NCI-H2227 treated with DMSO at 0.1 percent for 48 hours (cell line): ENCODE measurements around the gene ACTR3.
A peak's percentile ranks its signal among the peaks of the same experiment; 100 is the strongest.

Source experiments
- DNase-seq: peaks from one replicate; lab custom pipeline; 2025; lab: John Stamatoyannopoulos, UW

ACTR3 gene

DNA sequence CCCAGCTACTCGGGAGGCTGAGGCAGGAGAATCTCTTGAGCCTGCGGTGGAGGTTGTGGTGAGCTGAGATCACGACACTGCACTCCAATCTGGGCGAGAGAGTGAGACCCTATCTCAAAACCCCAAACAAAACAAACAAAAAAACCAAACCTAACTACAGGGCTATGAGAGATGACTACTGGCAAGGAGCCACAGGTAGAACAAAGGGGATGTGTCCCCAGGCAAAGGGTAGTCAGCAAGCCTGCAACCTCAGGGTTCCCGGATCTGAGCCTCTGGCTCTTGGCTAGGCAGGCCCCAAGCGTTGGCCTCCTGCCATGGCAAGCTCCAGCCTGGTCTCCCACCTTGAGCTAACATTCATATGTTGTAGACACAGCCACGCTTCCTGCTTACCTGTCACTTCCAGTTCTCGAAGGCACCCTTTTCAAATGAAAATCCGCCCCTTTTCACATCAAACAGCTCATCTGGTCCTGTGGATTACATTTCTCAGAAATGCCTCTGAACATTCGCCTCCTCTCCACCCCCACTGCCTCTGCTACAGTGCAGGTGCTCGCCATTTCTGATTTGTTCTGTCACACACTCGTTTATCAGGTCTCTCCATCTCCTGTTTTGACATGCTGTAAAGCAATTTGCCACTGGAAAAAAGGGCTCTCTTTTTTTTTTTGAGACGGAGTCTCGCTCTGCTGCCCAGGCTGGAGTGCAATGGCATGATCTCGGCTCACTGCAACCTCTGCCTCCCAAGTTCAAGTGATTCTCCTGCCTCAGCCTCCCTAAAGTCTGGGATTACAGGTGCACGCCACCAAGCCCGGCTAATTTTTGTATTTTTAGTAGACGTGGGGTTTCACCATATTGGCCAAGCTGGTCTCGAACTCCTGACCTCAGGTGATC is 13.1 kb upstream of the ACTR3 start:
- DNase-seq, result no peak

DNA sequence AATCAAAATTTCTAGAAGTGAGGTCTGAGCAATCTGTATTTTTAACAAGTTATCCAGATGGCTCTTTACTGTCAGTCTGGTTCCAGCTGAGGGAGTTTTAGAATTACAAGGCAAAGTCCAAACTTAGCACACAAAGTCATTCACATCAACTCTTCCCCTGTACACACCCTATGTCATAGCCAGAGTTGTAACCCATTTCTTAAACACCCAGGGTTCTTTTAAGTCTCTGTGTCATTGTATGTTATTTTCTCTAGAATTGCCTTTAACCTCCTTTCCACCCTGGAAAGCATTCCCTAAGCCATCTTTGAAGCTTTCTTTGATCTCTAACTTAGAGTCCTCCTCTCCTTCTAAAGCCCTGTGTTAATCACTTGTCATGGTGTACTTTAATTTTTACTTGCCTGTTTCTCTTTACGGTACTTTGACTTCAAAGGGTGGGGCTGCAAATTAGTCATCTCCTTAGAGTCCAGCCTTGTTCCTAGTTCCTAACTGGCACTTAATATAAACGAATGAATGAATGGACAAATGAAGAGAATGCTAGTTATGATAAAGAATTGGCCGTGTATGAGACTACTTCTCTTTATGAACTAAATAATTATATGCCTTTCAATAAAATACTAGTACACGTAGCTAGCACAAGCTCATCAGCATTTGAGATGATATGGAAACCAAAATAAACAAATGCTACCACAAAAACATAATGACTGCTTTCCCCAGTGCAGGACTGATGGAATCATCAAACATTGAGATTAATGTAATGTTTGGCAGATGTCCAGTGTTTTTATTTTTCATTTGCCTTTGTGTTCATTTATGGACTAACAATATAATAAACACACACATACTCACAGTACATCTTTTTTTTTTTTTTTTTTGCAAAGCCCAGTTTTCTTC is 11.9 kb upstream of the ACTR3 start:
- no peak for DNase-seq

DNA sequence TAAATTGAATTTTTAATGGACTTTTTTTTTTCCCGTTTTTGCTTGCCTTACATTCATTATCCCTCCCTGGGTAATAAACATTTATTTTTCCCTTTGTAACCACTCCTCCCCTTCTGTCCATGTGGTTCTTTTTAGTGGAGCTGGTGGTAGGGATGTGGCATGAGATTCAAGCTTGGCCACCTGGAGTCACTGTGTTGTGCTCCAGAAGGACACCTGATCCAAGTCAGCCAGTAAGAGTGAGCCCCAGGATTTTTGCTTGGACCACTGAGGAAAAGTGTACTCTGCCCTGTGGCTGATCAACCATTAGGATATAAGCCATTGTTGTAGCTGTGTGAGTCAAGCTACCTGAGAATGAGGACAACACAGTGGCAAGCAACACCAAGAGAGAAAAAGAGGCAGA is 11.1 kb upstream of the ACTR3 start:
- DNase-seq, result no peak

DNA sequence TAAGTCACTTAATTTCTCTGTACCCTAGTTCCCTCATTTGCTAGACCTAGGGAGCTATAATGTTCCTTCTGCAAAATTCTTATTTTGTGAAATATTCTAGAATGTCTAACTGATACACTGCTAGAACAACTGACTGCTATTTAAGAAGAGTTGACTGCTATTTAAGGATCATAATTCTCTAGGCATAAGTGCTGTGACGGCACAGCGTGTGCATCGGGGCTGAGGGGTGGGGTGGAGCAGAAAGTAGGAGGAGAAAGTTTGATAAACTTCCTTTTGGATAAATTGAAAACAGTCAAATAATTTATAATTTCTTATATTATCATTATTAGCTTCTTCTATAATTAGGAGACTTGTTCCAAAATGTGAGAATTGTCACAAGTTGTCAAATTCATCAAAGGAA is 10.4 kb upstream of the ACTR3 start:
- no peak for DNase-seq

DNA sequence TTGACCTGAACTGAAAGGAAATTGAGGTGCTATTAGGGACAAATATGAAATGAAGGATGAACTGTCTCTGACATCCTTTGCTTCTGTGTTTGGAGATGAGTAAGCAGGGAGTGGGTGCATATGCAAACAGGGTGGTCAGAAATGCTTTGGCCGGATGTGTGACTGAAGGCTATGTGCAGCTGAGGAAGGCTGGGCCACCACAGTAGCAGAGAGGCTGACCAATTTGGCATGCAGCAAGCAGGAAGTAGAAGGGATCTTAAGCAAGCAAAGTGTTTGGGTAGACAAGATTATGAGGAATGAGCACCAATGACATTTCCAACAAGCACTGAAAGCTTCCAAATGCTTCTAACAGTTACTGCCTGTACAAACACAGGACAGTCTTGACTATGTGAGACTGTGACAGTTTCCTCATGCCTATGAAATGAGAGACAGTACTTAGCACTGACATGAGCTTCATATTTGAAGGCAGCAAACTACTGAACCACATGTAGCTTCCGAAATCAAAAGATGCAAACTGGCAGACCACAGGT is 3.3 kb upstream of the ACTR3 start:
- no peak for DNase-seq

DNA sequence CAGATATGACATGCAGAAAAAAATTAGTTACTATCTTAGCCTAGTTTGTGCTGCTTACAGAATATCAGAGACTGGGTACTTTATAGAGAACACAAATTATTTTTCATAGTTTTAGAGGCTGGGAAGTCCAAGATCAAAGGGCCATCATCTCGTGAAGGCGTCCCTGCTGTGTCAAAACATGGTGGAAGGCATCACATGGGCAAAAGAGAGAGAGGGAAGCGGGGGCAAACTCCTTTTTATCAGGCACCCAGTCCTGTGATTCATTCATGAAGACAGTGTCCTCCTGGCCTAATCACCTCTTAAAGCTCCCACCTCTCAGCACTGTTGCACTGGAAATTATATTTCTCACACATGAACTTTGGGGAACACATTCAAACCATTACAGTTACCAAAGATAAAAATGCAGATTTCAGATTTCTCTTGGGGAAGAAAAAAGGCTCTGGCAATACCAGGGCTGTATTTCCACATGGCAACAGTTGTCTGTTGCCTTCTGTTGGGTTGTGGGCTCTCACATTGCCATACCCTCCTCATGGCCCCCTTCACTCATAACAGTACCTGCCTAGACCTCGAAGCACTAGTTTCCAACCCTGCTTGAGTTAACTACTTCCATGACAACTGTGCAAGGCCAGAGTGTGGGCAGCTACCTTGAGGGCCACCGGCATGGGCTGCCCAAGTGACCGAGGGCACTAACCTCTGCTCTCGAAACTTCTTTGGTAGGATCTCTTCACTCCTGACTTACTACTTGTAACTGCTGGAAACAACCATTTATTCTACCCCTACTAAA is 2.7 kb upstream of the ACTR3 start:
- no peak for DNase-seq

DNA sequence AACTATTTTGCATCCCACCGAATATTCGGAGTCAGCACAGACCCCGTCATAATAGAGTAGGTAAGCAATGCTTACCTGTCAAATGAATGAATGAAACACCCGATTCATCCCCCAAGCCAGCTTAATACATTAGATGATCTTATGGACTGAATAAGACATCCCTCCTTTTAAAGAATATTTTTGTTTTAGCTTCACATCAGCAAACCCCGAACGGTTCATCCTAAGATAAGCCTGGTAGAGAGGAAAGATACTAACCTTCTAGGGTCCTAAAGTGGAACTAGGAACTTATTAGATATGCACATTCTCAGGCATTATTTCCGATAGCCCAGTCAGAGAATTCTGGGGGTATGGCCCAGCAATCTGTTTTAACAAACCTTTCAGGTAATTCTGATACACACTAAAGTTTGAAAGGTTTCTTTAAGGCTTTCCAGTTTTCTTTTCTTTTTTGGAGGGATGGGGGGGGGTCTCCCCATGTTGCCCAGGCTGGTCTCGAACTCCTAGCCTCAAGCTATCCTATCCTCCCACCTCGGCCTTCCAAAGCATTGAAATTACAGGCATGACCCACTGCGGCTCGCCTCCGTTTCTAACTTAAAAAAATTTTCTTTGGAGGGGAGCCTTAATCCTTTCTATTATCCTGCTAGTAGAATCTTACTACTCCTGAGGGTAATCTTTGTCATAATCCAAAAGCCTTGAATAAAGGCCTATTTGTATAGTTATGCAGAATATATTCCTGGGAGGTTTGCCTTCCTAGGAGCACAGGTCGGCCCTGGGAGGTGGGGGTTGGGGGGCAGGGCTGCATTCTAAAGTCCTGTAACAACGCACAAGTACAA is 1.0 kb upstream of the ACTR3 start:
- no peak for DNase-seq

DNA sequence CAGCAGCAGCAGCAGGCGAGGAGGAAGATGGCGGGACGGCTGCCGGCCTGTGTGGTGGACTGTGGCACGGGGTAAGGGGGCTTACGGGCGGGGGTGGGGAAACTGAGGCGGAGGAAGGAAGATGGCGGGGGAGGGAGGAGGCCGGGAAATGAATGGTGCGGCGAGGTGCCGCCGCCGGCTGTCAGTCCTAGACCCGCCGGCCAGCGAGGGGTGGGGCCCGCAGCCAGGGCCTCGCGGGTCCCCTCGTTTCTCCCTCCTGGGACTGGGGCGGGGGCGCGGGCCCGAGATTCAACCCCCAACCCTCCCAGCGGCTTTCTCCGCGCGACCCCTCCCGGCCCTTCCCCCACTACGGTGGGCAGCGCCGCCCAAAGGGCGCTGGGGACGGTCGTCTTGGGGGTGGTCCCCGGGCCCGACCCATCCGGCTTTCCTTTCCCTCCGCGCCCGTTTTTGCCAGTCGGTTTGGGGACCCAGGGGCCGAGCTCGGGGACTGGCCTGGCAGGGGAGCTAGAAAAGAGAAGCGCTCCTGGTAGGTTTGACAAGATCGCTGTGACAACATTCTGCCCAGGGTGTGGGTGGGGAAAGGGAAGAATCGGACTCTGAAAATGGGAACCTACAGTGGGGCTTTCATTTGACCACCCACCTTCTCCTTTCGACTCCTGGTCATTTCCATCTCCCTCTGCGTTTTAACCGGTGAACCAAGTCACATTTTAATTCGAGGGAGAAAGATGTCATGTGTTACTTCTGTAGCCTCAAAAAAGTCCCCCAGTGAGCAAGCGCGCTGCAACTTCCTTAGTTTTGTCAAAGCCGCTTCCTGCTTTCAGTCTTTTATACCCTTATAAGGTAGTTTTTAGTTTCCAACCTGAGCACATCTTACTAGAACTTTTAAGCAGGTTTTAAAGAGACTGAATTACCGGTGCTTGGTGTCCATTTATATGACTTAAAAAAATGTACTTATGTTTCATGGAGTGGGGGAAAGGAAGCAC is 655 bp downstream of the ACTR3 start:
- peak; percentile 16 for DNase-seq

DNA sequence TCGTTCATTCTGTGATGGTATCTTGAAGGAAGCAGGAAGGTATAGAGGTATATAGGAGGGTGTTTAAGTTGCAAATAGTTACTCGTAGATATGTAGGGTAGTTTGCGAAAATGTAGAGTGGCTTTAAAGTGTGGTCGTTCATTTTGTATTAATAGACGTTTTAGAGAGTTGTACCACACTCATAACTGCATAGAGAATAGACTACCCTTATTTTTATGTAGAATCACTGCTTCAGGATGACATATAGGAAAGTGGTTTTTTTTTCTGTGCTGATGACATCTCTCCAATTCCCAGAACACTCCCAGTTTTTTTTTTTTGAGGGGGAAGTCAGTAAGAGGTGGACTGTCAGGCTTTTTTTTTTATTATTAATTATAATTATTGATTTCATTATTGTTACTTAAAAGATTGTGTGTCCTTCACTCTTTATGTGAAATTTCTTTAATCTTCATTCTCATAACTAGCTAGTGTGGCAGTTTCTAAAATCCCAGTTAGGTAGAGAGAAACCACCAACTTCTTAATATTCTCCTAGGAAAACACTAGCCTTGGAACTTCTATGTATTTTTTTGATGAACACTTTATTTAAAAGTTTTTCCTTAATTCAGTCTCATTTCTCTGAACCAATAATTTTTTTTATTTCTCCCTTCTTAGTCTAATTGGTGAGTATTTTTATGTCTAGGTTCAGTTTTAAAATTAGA is 1.5 kb downstream of the ACTR3 start:
- DNase-seq, result no peak

DNA sequence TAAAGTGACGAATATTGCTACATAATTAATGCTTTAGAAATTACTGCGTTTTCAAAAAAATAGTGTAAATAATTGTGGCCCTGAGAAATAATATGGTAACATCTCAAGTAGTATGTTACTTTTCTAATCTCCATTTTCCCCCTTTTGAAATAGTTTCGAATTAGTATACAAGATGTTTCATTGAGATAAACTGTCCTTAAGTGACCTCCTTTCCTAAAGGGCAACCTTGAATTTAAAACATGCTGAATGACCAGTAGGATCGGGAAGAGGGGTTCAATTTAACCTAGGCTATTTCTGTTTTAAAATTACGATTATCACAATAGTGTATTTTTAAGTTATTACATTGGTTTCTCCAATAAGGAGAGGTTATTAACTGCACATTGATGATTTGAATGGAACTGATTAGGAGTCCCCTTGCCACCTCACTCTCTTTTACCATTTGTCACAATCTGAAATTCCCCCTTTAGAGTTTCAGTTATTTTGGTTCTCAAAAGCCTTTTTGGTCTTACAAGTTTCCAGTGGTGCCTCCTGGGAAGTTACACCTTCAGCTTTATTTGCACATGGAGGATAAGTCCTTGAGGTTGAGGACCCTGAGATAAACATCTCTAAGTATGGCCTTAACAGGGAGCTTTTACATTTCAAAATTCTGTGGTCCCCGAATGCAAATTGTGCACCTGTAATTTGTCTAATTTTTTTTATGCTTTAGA is 2.3 kb downstream of the ACTR3 start:
- DNase-seq, result no peak

DNA sequence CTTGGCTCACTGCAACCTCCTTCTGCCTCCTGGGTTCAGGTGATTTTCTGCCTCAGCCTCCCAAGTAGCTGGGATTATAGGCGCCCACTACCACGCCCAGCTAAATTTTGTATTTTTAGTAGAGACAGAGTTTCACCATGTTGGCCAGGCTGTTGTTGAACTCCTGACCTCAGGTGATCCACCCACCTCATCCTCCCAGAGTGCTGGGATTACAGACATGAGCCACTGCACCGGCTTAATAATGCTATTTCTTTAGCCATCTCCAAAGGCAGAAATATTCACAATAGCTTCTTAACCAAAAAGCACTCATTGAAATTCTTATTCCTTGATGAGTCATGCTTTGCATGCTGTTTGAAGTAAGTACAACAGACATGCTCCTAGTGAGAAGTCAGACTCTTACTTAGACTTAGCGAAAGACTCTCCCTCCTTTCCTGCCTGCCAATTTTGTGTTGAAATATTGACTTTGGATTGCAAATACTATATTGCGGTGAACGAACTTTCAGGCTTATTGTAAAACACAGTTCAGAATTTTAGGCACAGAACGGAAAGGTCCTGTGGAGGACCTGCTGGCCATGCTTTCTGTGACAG is 4.4 kb downstream of the ACTR3 start:
- no peak for DNase-seq

DNA sequence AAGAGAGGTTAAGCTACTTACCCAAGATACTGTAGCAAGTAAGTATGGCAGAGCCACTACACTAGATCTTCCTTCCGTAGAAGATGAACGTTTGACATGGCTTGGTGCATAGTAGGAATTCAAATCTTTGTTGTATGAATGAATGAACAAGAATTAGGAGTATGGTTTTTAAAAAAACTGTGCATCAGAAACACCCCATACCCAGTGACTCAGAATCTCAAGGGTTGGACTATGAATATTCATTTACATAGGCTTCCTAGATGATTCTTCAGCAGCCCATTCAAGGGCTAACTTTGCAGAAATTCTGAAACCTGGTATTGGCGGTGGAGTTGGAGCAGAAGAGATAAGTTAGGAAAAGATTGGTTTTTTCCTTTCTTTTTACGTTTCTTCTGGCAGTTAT is 5.4 kb downstream of the ACTR3 start:
- DNase-seq, result no peak

DNA sequence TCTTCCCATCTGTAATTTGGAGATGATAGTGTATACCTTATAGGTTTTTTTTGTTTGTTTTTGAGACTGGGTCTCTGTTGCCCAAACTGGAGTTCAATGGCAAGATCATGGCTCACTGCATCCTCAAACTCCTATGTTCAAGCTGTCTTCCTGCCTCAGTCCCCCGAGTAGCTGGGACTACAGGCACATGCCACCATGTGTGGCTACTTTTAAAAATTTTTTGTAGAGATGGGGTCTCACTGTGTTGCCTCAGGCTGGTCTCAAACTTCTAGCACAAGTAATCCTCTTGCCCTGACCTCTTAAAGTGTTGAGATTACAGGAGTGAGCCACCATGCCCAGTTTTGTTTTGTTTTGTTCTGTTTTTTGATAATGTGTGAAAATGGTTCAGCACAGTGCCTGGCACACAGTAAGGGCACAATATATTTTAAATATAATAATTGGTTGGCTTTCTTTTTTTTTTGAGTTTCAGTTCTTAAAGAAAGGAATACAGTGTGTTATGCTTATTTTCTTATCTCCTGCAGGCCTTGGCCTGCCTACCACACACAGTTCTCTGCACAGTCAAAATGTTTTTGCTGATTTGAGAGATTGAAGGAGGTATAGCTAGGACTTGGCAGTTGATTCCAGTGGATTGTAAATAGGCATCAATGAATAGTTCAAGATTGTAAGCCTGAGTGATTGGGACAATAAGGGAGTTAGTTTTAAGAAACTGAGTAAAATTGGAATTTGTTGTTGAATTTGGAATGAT is 6.1 kb downstream of the ACTR3 start:
- DNase-seq, result no peak

DNA sequence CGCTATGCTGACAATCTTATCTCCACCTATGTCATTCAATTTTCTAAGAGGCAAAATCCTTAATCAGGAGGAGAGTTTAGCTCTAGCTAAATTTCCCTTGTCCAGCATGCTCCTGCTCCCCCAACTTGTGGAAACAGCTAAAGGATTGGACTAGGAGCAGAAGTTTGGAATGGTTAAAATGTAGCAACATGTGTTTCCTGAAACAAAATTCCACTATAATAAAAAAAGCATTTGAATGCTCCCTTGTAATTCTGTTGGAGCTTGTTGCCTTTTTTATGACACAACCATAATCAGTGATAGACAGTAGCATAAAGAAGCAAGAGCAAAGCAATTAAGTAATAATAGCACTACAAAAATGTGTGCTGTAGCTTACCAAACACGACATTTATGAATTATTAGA is 6.9 kb downstream of the ACTR3 start:
- DNase-seq, result no peak

DNA sequence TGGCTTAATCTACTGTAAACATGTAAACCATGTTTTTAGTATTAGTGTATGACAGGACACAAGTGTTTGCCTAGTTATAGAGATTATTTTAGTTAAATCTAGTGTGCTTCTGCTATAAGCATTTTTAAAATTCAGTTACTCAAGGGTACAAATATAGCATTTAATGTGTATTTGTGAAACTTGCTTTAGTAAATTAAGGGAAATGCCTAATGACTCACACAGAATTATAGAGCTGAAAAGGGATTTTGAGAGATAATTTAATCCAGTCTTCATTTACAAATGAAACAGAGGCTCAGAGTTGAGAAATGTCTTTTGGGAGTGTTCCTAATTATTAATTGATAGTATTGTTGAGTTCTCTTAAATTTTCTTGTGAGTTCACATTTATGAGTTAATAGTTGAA is 8.2 kb downstream of the ACTR3 start:
- no peak for DNase-seq

DNA sequence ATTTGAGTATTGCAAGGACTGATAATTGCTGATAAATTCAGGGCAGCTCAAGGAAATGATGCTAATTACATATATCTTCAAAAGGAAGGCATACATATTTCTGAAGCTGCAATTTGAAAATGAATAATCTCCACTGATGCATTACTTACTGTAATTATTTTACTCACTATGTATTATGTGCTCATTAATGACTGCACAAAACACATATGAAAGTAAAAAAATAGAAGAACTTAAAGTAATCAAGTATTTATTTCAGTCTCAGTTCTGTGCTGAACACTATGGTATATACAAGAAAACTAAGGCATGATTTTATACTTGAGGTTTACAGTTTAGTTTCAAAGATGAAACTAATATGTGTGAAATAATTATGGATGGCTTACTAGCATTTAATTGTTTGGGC is 9.3 kb downstream of the ACTR3 start:
- DNase-seq, result no peak

DNA sequence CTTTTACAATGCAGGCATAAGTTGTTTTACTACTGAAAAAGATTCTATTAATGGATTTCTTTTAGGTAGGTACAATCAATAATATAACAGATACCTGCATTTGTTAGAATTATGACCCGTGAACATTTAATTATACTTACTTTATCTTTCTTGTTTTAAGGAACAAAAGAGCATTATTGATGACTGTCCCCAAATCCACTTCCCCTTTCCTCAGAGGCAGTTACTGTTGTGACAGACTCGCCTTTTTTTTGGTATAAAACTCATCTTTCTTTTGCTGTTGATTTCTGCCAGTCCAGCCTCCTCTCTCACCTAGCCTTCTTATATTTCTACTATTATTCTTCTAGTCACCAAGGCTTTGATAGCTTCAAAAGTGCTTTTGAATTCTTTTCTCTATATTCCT is 12.1 kb downstream of the ACTR3 start:
- no peak for DNase-seq

DNA sequence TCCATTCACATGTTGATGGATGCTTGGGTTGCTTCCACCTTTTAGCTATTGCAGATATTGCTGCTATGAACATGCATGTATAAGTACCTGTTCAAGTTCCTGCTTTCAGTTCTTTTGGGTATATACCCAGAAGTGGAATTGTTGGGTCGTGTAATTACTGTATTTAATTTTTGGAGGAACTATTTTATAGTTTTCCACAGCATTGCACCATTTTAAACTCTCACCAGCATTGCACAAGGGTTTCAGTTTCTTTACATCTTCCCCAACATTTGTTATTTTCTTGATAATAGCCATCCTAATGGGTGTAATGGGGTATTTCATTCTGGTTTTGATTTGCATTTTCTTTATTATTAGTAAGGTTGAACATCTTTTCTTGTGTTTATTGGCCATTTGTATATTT is 16.0 kb downstream of the ACTR3 start:
- no peak for DNase-seq
